HCT116 (cell line): ENCODE measurements around the gene MDM4.

Experiments
- CTCF ChIP-seq, 3 experiments: fragments of 200-600 bp in 1 of 3; sonication (generic) in 1 of 3; IDR thresholded peaks in 2 of 3; conservative IDR thresholded peaks in 1 of 3; 2 replicates each; pipeline ENCODE4 v1.5.1; 2012 to 2017; ENCODE audit warnings: low read depth in 2 of 3, low read length in 2 of 3, antibody characterized with exemption in 1 of 3, borderline replicate concordance in 1 of 3, control low read depth in 1 of 3, mild to moderate bottlenecking in 1 of 3, mixed read lengths in 1 of 3, mixed run types in 1 of 3, moderate library complexity in 1 of 3; ENCODE audit not compliant: insufficient read depth in 1 of 3
- EZH2 ChIP-seq: fragments of 200-600 bp; sonication (generic); IDR thresholded peaks from 2 replicates; pipeline ENCODE4 v1.6.1; 2017; ENCODE audit warnings: antibody characterized with exemption, mixed run types
- POLR2A ChIP-seq: IDR thresholded peaks from 2 replicates; pipeline ENCODE4 v1.7.0; 2011; ENCODE audit warnings: borderline replicate concordance; ENCODE audit not compliant: insufficient read depth, insufficient read length; ENCODE audit errors: extremely low read depth
- POLR2AphosphoS5 ChIP-seq: IDR thresholded peaks from 2 replicates; pipeline ENCODE4 v1.6.1; 2011; ENCODE audit warnings: mild to moderate bottlenecking, low read depth, low read length, moderate library complexity
- REST ChIP-seq: IDR thresholded peaks from 2 replicates; pipeline ENCODE4 v1.6.1; 2012; ENCODE audit warnings: low read depth
- SIN3A ChIP-seq: IDR thresholded peaks from 2 replicates; pipeline ENCODE4 v1.6.1; 2012; ENCODE audit warnings: low read depth

GRCh38 chr1:204477036-204477740 is 39.0 kb upstream of the MDM4 start:
- TF ChIP-seq POLR2AphosphoS5: no peak
- no peak for TF ChIP-seq CTCF (IDR thresholded peaks at IDR 0.05 in 2 of 3, conservative IDR thresholded peaks at IDR 0.05 in 1 of 3; ENCODE audit: borderline replicate concordance in 1 of 3, insufficient read depth in 1 of 3, low read depth in 2 of 3, low read length in 2 of 3)
- no peak for TF ChIP-seq EZH2
- no peak for TF ChIP-seq POLR2A
- TF ChIP-seq SIN3A: no peak
- TF ChIP-seq REST: no peak
